IMR-90 (cell line): ENCODE measurements around the gene ARHGAP23. TPM values are rescaled to one million over a fixed set of nuclear protein-coding genes. Genes with fewer than 3 reads are reported as not detected.
A peak's percentile ranks its signal among the peaks of the same experiment; 100 is the strongest.

Experiments used
- ATAC-seq: fragments of 200-7000 bp; cut with Tn5 transposase; 2 replicates; pipeline ENCODE4 v1.9.1; 2020; ENCODE audit warnings: low read depth, mild to moderate bottlenecking, moderate library complexity
- BruUV-seq: library from RNA; stranded (reverse); fragments of 400-500 nt; replicated peaks from 2 replicates; lab custom pipeline; 2021; lab: Mats Ljungman, UMichigan
- CTCF ChIA-PET: fragments of 300-600 bp; formaldehyde crosslinking; extraction: SDS; loops from one replicate; lab custom pipeline; 2021; ENCODE audit warnings: antibody characterized with exemption; lab: Yijun Ruan, JAX
- POLR2A ChIA-PET: fragments of 300-600 bp; sonication (Branson Sonifier 250); formaldehyde crosslinking; loops from one replicate; lab custom pipeline; 2022; ENCODE audit warnings: antibody characterized with exemption; ENCODE audit not compliant: unreplicated experiment; lab: Charles Lee
- DNase-seq: peaks from one replicate; pipeline ENCODE4 v3.0.0; 2013
- H2AFZ ChIP-seq: replicated peaks from 2 replicates; pipeline ENCODE3; 2013; ENCODE audit warnings: low read length, mild to moderate bottlenecking; ENCODE audit not compliant: poor library complexity
- H2AK5ac ChIP-seq: 2 replicates; pipeline ENCODE4 v1.6.1; 2013; ENCODE audit warnings: low read depth, low read length, inconsistent platforms
- H2AK9ac ChIP-seq: replicated peaks from 2 replicates; pipeline ENCODE3; 2013; ENCODE audit warnings: mild to moderate bottlenecking, low read depth, low read length, moderate library complexity; ENCODE audit not compliant: poor library complexity
- H2BK120ac ChIP-seq: 2 replicates; pipeline ENCODE4 v1.6.1; 2013; ENCODE audit warnings: low read depth, low read length, inconsistent platforms
- H2BK15ac ChIP-seq: 3 replicates; pipeline ENCODE4 v1.6.1; 2013; ENCODE audit warnings: low read depth, low read length, inconsistent platforms
- H2BK20ac ChIP-seq: 2 replicates; pipeline ENCODE4 v1.6.1; 2013; ENCODE audit warnings: low read depth, mild to moderate bottlenecking, inconsistent platforms, low read length, moderate library complexity
- H2BK5ac ChIP-seq: 2 replicates; pipeline ENCODE4 v1.6.1; 2013; ENCODE audit warnings: mild to moderate bottlenecking, low read depth, low read length, inconsistent platforms; ENCODE audit not compliant: poor library complexity, severe bottlenecking
- H3K14ac ChIP-seq: replicated peaks from 2 replicates; pipeline ENCODE4 v1.6.1; 2013; ENCODE audit warnings: low read depth, low read length, inconsistent platforms
- H3K18ac ChIP-seq: 2 replicates; pipeline ENCODE4 v1.6.1; 2013; ENCODE audit warnings: low read depth, low read length, control low read depth
- H3K23ac ChIP-seq: 2 replicates; pipeline ENCODE4 v1.6.1; 2013; ENCODE audit warnings: low read depth, low read length, inconsistent platforms
- H3K27ac ChIP-seq: 2 replicates; pipeline ENCODE4 v1.5.1; 2013; ENCODE audit warnings: mild to moderate bottlenecking, control low read depth, low read length; ENCODE audit not compliant: insufficient read depth
- H3K27me3 ChIP-seq: 2 replicates; pipeline ENCODE4 v1.6.1; 2013; ENCODE audit warnings: low read length; ENCODE audit not compliant: control insufficient read depth, insufficient read depth
- H3K36me3 ChIP-seq: 2 replicates; pipeline ENCODE4 v1.6.1; 2013; ENCODE audit warnings: low read length, mixed read lengths; ENCODE audit not compliant: control insufficient read depth, insufficient read depth
- H3K4ac ChIP-seq: 2 replicates; pipeline ENCODE4 v1.6.1; 2013; ENCODE audit warnings: low read depth, low read length, inconsistent platforms
- H3K4me1 ChIP-seq: 2 replicates; pipeline ENCODE4 v1.6.1; 2013; ENCODE audit warnings: low read length, mixed read lengths; ENCODE audit not compliant: control insufficient read depth, insufficient read depth
- H3K4me2 ChIP-seq: 2 replicates; pipeline ENCODE4 v1.6.1; 2013; ENCODE audit warnings: low read depth, mild to moderate bottlenecking, control low read depth, low read length, moderate library complexity
- H3K4me3 ChIP-seq: 2 replicates; pipeline ENCODE4 v1.5.1; 2013; ENCODE audit warnings: low read depth, mild to moderate bottlenecking, control low read depth, low read length, moderate library complexity; ENCODE audit not compliant: insufficient read depth
- H3K56ac ChIP-seq: 2 replicates; pipeline ENCODE4 v1.6.1; 2013; ENCODE audit warnings: low read length, inconsistent platforms; ENCODE audit not compliant: insufficient read depth; ENCODE audit errors: extremely low read depth
- H3K79me1 ChIP-seq, 2 experiments: 2 replicates each; pipeline ENCODE4 v1.6.1; 2013; ENCODE audit warnings: low read length in 2 of 2, inconsistent platforms in 1 of 2, low read depth in 1 of 2
- H3K9ac ChIP-seq: 2 replicates; pipeline ENCODE4 v1.6.1; 2013; ENCODE audit warnings: low read depth, low read length, control low read depth
- H3K9me1 ChIP-seq: 2 replicates; pipeline ENCODE4 v1.6.1; 2013; ENCODE audit warnings: low read length, inconsistent platforms; ENCODE audit not compliant: insufficient read depth
- H3K9me3 ChIP-seq: 2 replicates; pipeline ENCODE4 v1.6.1; 2013; ENCODE audit warnings: low read length; ENCODE audit not compliant: control insufficient read depth, insufficient read depth
- H4K20me1 ChIP-seq: 2 replicates; pipeline ENCODE4 v1.6.1; 2013; ENCODE audit warnings: low read length, inconsistent platforms; ENCODE audit not compliant: insufficient read depth
- H4K5ac ChIP-seq: 2 replicates; pipeline ENCODE4 v1.6.1; 2013; ENCODE audit warnings: mild to moderate bottlenecking, low read depth, low read length, control low read depth
- H4K8ac ChIP-seq, 2 experiments: 2 replicates each; pipeline ENCODE4 v1.6.1; 2013; ENCODE audit warnings: low read depth in 2 of 2, low read length in 2 of 2, control low read depth in 1 of 2, inconsistent platforms in 1 of 2
- H4K91ac ChIP-seq: 2 replicates; pipeline ENCODE4 v1.6.1; 2013; ENCODE audit warnings: low read depth, low read length, inconsistent platforms; ENCODE audit not compliant: insufficient read depth
- NFE2L2 ChIP-seq: fragments of 150-350 bp; IDR thresholded peaks from 2 replicates; pipeline ENCODE4 v1.6.1; 2016; ENCODE audit warnings: low read depth, mild to moderate bottlenecking, low read length
- WGBS, 2 experiments: methylation state at CpG; one replicate each; pipeline versions ENCODE4 v1.1.5 to v1.1.7; 2013; ENCODE audit warnings: missing lambda C conversion rate in 2 of 2; ENCODE audit not compliant: insufficient read length in 1 of 2; ENCODE audit errors: extremely low coverage in 2 of 2; 5-methylcytosine and 5-hydroxymethylcytosine counted together
- dilution Hi-C: fragments of 300-500 bp; cut with HindIII; formaldehyde crosslinking; loops from one replicate; pipeline ENCODE4 v1.14.3; 2018; ENCODE audit warnings: low sequenced_read_pairs; ENCODE audit not compliant: unreplicated experiment
- in situ Hi-C: fragments of 300-500 bp; cut with MboI; formaldehyde crosslinking; loops from 3 replicates; pipeline ENCODE4 v1.14.3; 2019; ENCODE audit warnings: low sequenced_read_pairs, inconsistent platforms, mixed read lengths
- intact Hi-C: fragments of 100-400 bp; cut with micrococcal nuclease; formaldehyde crosslinking; loops from 2 replicates; pipeline ENCODE4 v1.10.0; 2022
- polyA plus RNA-seq, 3 experiments: library from polyadenylated mRNA; depleted of rRNA; stranded (reverse); fragments of >200 nt; gene quantifications; 2 replicates each; pipeline ENCODE4 v1.2.3, GENCODE V29; 2012; ENCODE audit warnings: low replicate concordance in 1 of 3
- total RNA-seq: library from RNA; depleted of rRNA; stranded (reverse); fragments of >200 nt; gene quantifications from 2 replicates; pipeline ENCODE4 v1.2.3, GENCODE V29; 2012

Gene ARHGAP23
- total and polyA plus RNA-seq, 2 of the 4 experiments (the other 2 are of a cell fraction) = 9.3 to 43.3 TPM

GRCh38 chr17:38430822-38431221 is 2.6 kb downstream of the ARHGAP23 start:
- Histone ChIP-seq H3K9ac (no peak overlapping the region), H3K56ac (no peak overlapping the region)

More at GRCh38 chr17:38430822-38431221, 2.6 kb downstream of the ARHGAP23 start:
- dilution Hi-C loops = no loop called here
- peaks cover 29 to 81% of the 10 kb centered on the region in 2 experiments for H3K79me1 ChIP-seq
- H3K9me1 ChIP-seq = peaks cover 22% of the 10 kb centered on the region
- intact Hi-C loops = no loop called here
- H2AK9ac ChIP-seq = peak overlapping the region; percentile 9
- 94% methylated on average over 2 of the region's 2 CpGs; no CpG with 5 or more reads in 1 of the 2 experiments for WGBS, 2 experiments
- peaks cover 3% of the 10 kb centered on the region; the same call in 1 of the 2 replicates for H3K36me3 ChIP-seq
- H2BK20ac ChIP-seq = no peak overlapping the region
- no peak overlapping the region; the same call in 1 of the 2 replicates for H3K4me2 ChIP-seq
- no peak overlapping the region for H3K18ac ChIP-seq
- no peak overlapping the region for H3K27ac ChIP-seq
- no peak for ATAC-seq
- H4K20me1 ChIP-seq = peaks cover 70% of the 10 kb centered on the region
- H4K8ac ChIP-seq = 0 out of 4 replicates have a peak overlapping the region, but pooled peaks of 1 of the 2 experiments have one; percentile 5
- H3K23ac ChIP-seq = peak overlapping the region; percentile 52; the same call in 1 of the 2 replicates
- no peak overlapping the region for H3K4me3 ChIP-seq
- no peak overlapping the region; the same call in 1 of the 2 replicates for H3K14ac ChIP-seq
- H3K4ac ChIP-seq = no peak overlapping the region
- no peak overlapping the region for H2BK120ac ChIP-seq
- peaks cover 34% of the 10 kb centered on the region for H3K4me1 ChIP-seq
- no peak overlapping the region for H4K91ac ChIP-seq
- H2AFZ ChIP-seq = no peak overlapping the region
- no peak overlapping the region for H4K5ac ChIP-seq
- POLR2A ChIA-PET = no interaction called here
- no peaks in the 10 kb centered on the region for H3K27me3 ChIP-seq
- H3K9me3 ChIP-seq = no peaks in the 10 kb centered on the region
- DNase-seq = no peak
- no TSS peak for BruUV-seq
- H2BK15ac ChIP-seq = no peak overlapping the region
- in situ Hi-C loops = no loop called here
- H2AK5ac ChIP-seq = no peak overlapping the region
- peak overlapping the region; percentile 16 for H2BK5ac ChIP-seq
- TF ChIP-seq NFE2L2 = no peak
- CTCF ChIA-PET = interaction anchor here (0.8 to 1.1 kb wide), 2 partner anchors 21 to 81 kb away, joined by 3 read pairs; no protein-coding TSS in a partner anchor
